Heart left ventricle (tissue), 16 donors: ENCODE results near the gene APPL2. TPM values are rescaled to one million over a fixed set of nuclear protein-coding genes. Genes with fewer than 3 reads are reported as not detected.

Experiments used
- ATAC-seq, 4 donors: fragments of 200-7000 bp; cut with Tn5 transposase; one replicate each; pipeline ENCODE4 v1.9.1; 2020 to 2022; ENCODE audit warnings: moderate library complexity in 4 of 4, mild to moderate bottlenecking in 3 of 4, moderate number of reproducible peaks in 1 of 4
- DNase-seq, 5 donors: peaks; one replicate each; pipeline ENCODE4 v3.0.0-alpha.2; 2020
- H3K27ac ChIP-seq, 12 donors: fragments of 200-600 bp; sonication (generic) in 4 of 12; one replicate each; pipeline versions ENCODE4 v1.5.0 to v1.8.0; 2016 to 2022; ENCODE audit warnings: mild to moderate bottlenecking in 2 of 12
- H3K27me3 ChIP-seq, 9 donors: fragments of 200-600 bp; sonication (generic) in 2 of 9; one replicate each; pipeline versions ENCODE4 v1.5.1 to v1.8.0; 2016 to 2022; ENCODE audit warnings: mild to moderate bottlenecking in 3 of 9
- H3K36me3 ChIP-seq, 9 donors: fragments of 200-600 bp; sonication (generic) in 2 of 9; one replicate each; pipeline versions ENCODE4 v1.5.0 to v1.8.0; 2018 to 2022; ENCODE audit warnings: mild to moderate bottlenecking in 2 of 9
- H3K4me1 ChIP-seq, 12 donors: fragments of 200-600 bp; sonication (generic) in 4 of 12; one replicate each; pipeline versions ENCODE4 v1.5.0 to v1.8.0; 2016 to 2022; ENCODE audit warnings: mild to moderate bottlenecking in 3 of 12
- H3K4me3 ChIP-seq, 12 donors: fragments of 200-600 bp; sonication (generic) in 4 of 12; one replicate each; pipeline versions ENCODE4 v1.5.0 to v1.8.0; 2017 to 2022; ENCODE audit warnings: mild to moderate bottlenecking in 9 of 12, moderate library complexity in 4 of 12
- H3K9me3 ChIP-seq, 12 donors: fragments of 200-600 bp; sonication (generic) in 4 of 12; one replicate each; pipeline versions ENCODE4 v1.5.0 to v1.8.0; 2016 to 2022; ENCODE audit warnings: mild to moderate bottlenecking in 1 of 12
- CTCF ChIP-seq, 12 donors: fragments of 200-600 bp; sonication (generic) in 4 of 12; IDR thresholded peaks; one replicate each; pipeline versions ENCODE4 v1.5.0 to v1.8.0; 2018 to 2022; ENCODE audit warnings: antibody characterized with exemption in 12 of 12, mild to moderate bottlenecking in 5 of 12
- POLR2A ChIP-seq, 2 donors: fragments of 450-650 bp; IDR thresholded peaks; one replicate each; pipeline ENCODE4 v1.6.1; 2017; ENCODE audit warnings: antibody characterized with exemption in 2 of 2, mild to moderate bottlenecking in 2 of 2, moderate library complexity in 2 of 2
- whole genome bisulfite sequencing, 4 donors: extraction: QIAGEN DNeasy Blood & Tissue Kit in 2 of 4; methylation state at CpG; one replicate each; pipeline versions ENCODE4 v1.1.5 to v1.1.7; 2013 to 2018; 5-methylcytosine and 5-hydroxymethylcytosine counted together
- intact Hi-C, 10 donors: fragments of 100-400 bp; cut with DNase I; formaldehyde crosslinking; loops; one replicate each; pipeline versions ENCODE4 v1.11.1 to v1.14.2; 2022
- polyA plus RNA-seq, 2 donors: library from polyadenylated mRNA; stranded (reverse); fragments of 200-250 nt; gene quantifications; one replicate each; pipeline ENCODE4 v1.2.3, GENCODE V29; 2013
- total RNA-seq, 9 donors: library from RNA; depleted of rRNA in 2 of 9; stranded (reverse); fragments of >200 nt in 2 of 9; fragmentation: NEBNext Ultra II Directional in 3 of 9; extraction: Animal tissue kit (Norgen Biotek cat#: 25700) in 3 of 9; gene quantifications; one replicate each; pipeline versions ENCODE4 v1.1.0 to v1.2.4, GENCODE V29; 2016 to 2023
- donor health status: ischemic (EF 13 %, LVEDD 7.1; RV severe dilation, severe dysfunction).
- donor health status: healthy with polysubstance abuse.
- donor health status: DM: no; HTN: yes; CAD: no.
- donor health status: DM: no; HTN: no; CAD: no.
- donor health status: ischemic (EF 25% LVEDD 6.9; RV normal size, moderate dysfunction).
- donor health status: ischemic (EF 25% LVEDD 5.7; RV mildly dilated, moderate dysfunction).
- donor health status: healthy.
- donor health status: DM: yes; HTN: yes; CAD: no.
- donor health status: ischemic (EF 35%, LVEDD 5.7; RV mildly dilated, moderate dysfunction).
- donor health status: nonischemic (EF 11% LVEDD 7.7; RV severe dilation, severe dysfunction).
- donor health status: DM: yes; HTN: yes; CAD: no.
- donor health status: PGD.
- donor health status: ischemic (EF 29% LVEDD 5.4; RV normal size, mild dysfunction).
- donor health status: nonischemic (EF 23%, LVEDD 6.1; RV moderate dilation, normal function).

Gene APPL2
- total and polyA plus RNA-seq, 11 donors = 7.7 to 36.7 (median 16.0) TPM

GRCh38 chr12:105162174-105162573, 73.8 kb downstream of the APPL2 start:
- no peaks in the 10 kb centered on the region for H3K9me3 ChIP-seq
- no peak overlapping the region for H3K27ac ChIP-seq
- ATAC-seq = no peak
- no peaks in the 10 kb centered on the region for H3K27me3 ChIP-seq
- peaks cover 0 to 100% (median 99%) of the 10 kb centered on the region in 9 donors for H3K36me3 ChIP-seq
- WGBS, 4 donors = 92 to 96% (median 94%) methylated on average over 3 of the region's 3 CpGs
- H3K4me3 ChIP-seq = no peak overlapping the region
- no peak for DNase-seq
- no peaks in the 10 kb centered on the region for H3K4me1 ChIP-seq
- TF ChIP-seq POLR2A (IDR thresholded peaks at IDR 0.05) (no peak), CTCF (IDR thresholded peaks at IDR 0.05) (no peak)
- intact Hi-C loops = no loop called here

- TF ChIP-seq POLR2A (IDR thresholded peaks at IDR 0.05) = no peak
- no peak for TF ChIP-seq CTCF (IDR thresholded peaks at IDR 0.05)
- intact Hi-C loops = no loop called here
- H3K36me3 ChIP-seq = peaks cover 0 to 98% (median 89%) of the 10 kb centered on the region in 9 donors
Measured at GRCh38 chr12:105158876-105159275, 77.1 kb downstream of the APPL2 start.

GRCh38 chr12:105157606-105158005, 78.4 kb downstream of the APPL2 start:
- Histone ChIP-seq H3K9me3 (no peaks in the 10 kb centered on the region), H3K36me3 (peaks cover 0 to 98% (median 89%) of the 10 kb centered on the region in 9 donors), H3K27ac (no peak overlapping the region), H3K4me3 (no peak overlapping the region), H3K4me1 (no peaks in the 10 kb centered on the region), H3K27me3 (no peaks in the 10 kb centered on the region)
- intact Hi-C loops = no loop called here
- DNase-seq (no peak), ATAC-seq (no peak)
- WGBS, 4 donors = 94 to 97% (median 95%) methylated on average over 3 of the region's 3 CpGs
- no peak for TF ChIP-seq CTCF (IDR thresholded peaks at IDR 0.05)

More at GRCh38 chr12:105158876-105159275, 77.1 kb downstream of the APPL2 start:
- ATAC-seq (no peak), DNase-seq (no peak)
- H3K9me3 ChIP-seq = no peaks in the 10 kb centered on the region
- 93 to 95% (median 94%) methylated on average over 2 of the region's 2 CpGs for WGBS, 4 donors
- H3K4me3 ChIP-seq = no peak overlapping the region
- no peak overlapping the region for H3K27ac ChIP-seq
- H3K4me1 ChIP-seq = no peaks in the 10 kb centered on the region
- H3K27me3 ChIP-seq = no peaks in the 10 kb centered on the region

- WGBS, 4 donors = 96 to 97% (median 96%) methylated on average over 2 of the region's 2 CpGs
- ATAC-seq (no peak), DNase-seq (no peak)
- no peaks in the 10 kb centered on the region for H3K9me3 ChIP-seq
- intact Hi-C loops = no loop called here
- no peak overlapping the region for H3K4me3 ChIP-seq
- no peaks in the 10 kb centered on the region for H3K27me3 ChIP-seq
- H3K36me3 ChIP-seq = peaks cover 0 to 98% (median 89%) of the 10 kb centered on the region in 9 donors
- H3K27ac ChIP-seq = no peak overlapping the region
- no peak for TF ChIP-seq POLR2A (IDR thresholded peaks at IDR 0.05)
- TF ChIP-seq CTCF (IDR thresholded peaks at IDR 0.05) = no peak
- H3K4me1 ChIP-seq = no peaks in the 10 kb centered on the region
Measured at GRCh38 chr12:105156260-105156659, 79.7 kb downstream of the APPL2 start.
